Adrenal gland (tissue), 12 donors: Measurements from ENCODE around the gene DCAF7. TPM values are rescaled to one million over a fixed set of nuclear protein-coding genes. Genes with fewer than 3 reads are reported as not detected.
A peak's percentile ranks its signal among the peaks of the same experiment; 100 is the strongest.

Source experiments
- DNase-seq, 7 donors: peaks; one replicate each; pipeline ENCODE4 v3.0.0-alpha.2; 2019 to 2020
- H3K27ac ChIP-seq, 5 donors: fragments of 200-600 bp; sonication (generic) in 4 of 5; 1 replicate in 3 of 5; 2 replicates in 2 of 5; pipeline versions ENCODE4 v1.5.1 to v1.8.0; 2016 to 2020; ENCODE audit warnings: mild to moderate bottlenecking in 1 of 5
- H3K27me3 ChIP-seq: fragments of 200-600 bp; 2 replicates; pipeline ENCODE4 v1.8.0; 2021
- H3K36me3 ChIP-seq, 2 donors: fragments of 200-600 bp; replicated peaks in 1 of 2; 1 replicate in 1 of 2; 2 replicates in 1 of 2; pipeline versions ENCODE4 v1.5.1 to v1.8.0; 2018 to 2022
- H3K4me1 ChIP-seq, 2 donors: fragments of 200-600 bp; replicated peaks in 1 of 2; 1 replicate in 1 of 2; 2 replicates in 1 of 2; pipeline versions ENCODE4 v1.5.1 to v1.8.0; 2018 to 2021
- H3K4me3 ChIP-seq, 4 donors: fragments of 200-600 bp; sonication (generic) in 3 of 4; one replicate each; pipeline ENCODE4 v1.5.1; 2016 to 2018
- H3K9me3 ChIP-seq, 3 donors: fragments of 200-600 bp; sonication (generic) in 1 of 3; replicated peaks in 1 of 3; 1 replicate in 2 of 3; 2 replicates in 1 of 3; pipeline versions ENCODE4 v1.5.1 to v1.8.0; 2016 to 2021
- POLR2A ChIP-seq, 2 donors: fragments of 450-650 bp; IDR thresholded peaks; one replicate each; pipeline ENCODE4 v1.6.1; 2017; ENCODE audit warnings: antibody characterized with exemption in 2 of 2, mild to moderate bottlenecking in 2 of 2, moderate library complexity in 1 of 2
- WGBS, 4 donors: extraction: QIAGEN DNeasy Blood & Tissue Kit in 2 of 4; methylation state at CpG; one replicate each; pipeline versions ENCODE4 v1.1.5 to v1.1.7; 2013 to 2017; 5-methylcytosine and 5-hydroxymethylcytosine counted together
- intact Hi-C, 2 donors: fragments of 100-400 bp; cut with DNase I; formaldehyde crosslinking; loops; one replicate each; pipeline versions ENCODE4 v1.14.1 to v1.15.0; 2022 to 2023
- polyA plus RNA-seq, 3 donors: library from polyadenylated mRNA; stranded (reverse); fragments of 200-250 nt in 2 of 3; fragments of 350-450 nt in 1 of 3; fragmentation: Illumina TruSeq in 1 of 3; extraction: RNeasy Lipid Tissue Mini Kit (QIAGEN cat#74804) in 1 of 3; gene quantifications; one replicate each; pipeline ENCODE4 v1.2.3, GENCODE V29; 2013 to 2014
- total RNA-seq, 9 donors: library from RNA; depleted of rRNA in 4 of 9; stranded (reverse); fragments of >200 nt in 4 of 9; fragments of 120-200 nt in 1 of 9; fragmentation: NEBNext Ultra II Directional in 1 of 9; extraction: Animal tissue kit (Norgen Biotek cat#: 25700) in 1 of 9; gene quantifications; one replicate each; pipeline versions ENCODE4 v1.1.0 to v1.2.4, GENCODE V29; 2013 to 2023
- TF ChIP-seq, protein P1 (sequence below), 6 experiments: fragments of 450-650 bp in 4 of 6; fragments of 200-600 bp in 2 of 6; sonication (generic) in 1 of 6; IDR thresholded peaks; 1 replicate in 5 of 6; 2 replicates in 1 of 6; pipeline versions ENCODE4 v1.5.1 to v1.8.0; 2016 to 2021; ENCODE audit warnings: antibody characterized with exemption in 6 of 6, mild to moderate bottlenecking in 2 of 6, moderate library complexity in 1 of 6
- donor health status: healthy with polysubstance abuse.
- donor health status: Bipolar disorder and iron deficiency.
- donor health status: DM: yes; HTN: yes; CAD: no.
- donor health status: DM: no; HTN: no; CAD: no.
- donor health status: DM: no; HTN: no; CAD: no.
- donor health status: DM: yes; HTN: yes; CAD: no.

DCAF7 gene
- total and polyA plus RNA-seq, 12 donors: 12.2 to 69.8 (median 48.2) TPM

DNA sequence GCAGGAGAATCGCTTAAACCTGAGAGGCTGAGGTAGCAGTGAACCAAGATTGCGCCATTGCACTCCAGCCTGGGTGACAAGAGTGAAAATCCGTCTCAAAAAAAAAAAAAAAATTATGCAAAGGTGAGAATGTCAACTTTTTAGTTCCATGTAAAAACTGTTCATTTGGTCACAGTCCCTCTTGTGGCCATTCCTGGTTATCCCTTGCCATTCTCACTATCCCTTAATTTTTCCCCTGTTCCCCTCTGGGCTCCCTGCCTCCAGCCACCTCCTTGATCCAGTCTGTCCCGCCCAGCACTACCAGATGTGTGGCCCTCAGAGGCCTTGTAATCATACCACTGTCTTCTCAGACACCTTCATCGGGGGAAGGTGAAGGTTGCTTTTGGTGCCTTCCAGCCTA lies 23.4 kb downstream of the DCAF7 start:
- H3K4me1 ChIP-seq: no peaks in the 10 kb centered on the region
- no peak overlapping the region for H3K27ac ChIP-seq
- TF ChIP-seq, protein P1, sequence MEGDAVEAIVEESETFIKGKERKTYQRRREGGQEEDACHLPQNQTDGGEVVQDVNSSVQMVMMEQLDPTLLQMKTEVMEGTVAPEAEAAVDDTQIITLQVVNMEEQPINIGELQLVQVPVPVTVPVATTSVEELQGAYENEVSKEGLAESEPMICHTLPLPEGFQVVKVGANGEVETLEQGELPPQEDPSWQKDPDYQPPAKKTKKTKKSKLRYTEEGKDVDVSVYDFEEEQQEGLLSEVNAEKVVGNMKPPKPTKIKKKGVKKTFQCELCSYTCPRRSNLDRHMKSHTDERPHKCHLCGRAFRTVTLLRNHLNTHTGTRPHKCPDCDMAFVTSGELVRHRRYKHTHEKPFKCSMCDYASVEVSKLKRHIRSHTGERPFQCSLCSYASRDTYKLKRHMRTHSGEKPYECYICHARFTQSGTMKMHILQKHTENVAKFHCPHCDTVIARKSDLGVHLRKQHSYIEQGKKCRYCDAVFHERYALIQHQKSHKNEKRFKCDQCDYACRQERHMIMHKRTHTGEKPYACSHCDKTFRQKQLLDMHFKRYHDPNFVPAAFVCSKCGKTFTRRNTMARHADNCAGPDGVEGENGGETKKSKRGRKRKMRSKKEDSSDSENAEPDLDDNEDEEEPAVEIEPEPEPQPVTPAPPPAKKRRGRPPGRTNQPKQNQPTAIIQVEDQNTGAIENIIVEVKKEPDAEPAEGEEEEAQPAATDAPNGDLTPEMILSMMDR (IDR thresholded peaks at IDR 0.05): peak in 3 of 6 experiments; percentile 6 to 32 (median 21)
- no peak for TF ChIP-seq POLR2A (IDR thresholded peaks at IDR 0.05)
- intact Hi-C loops: no loop called here
- DNase-seq: no peak
- no peak overlapping the region for H3K4me3 ChIP-seq
- WGBS, 4 donors: 84 to 88% (median 85%) methylated on average over 5 of the region's 5 CpGs
- no peaks in the 10 kb centered on the region for H3K27me3 ChIP-seq
- no peaks in the 10 kb centered on the region for H3K9me3 ChIP-seq
- no peaks in the 10 kb centered on the region for H3K36me3 ChIP-seq

DNA sequence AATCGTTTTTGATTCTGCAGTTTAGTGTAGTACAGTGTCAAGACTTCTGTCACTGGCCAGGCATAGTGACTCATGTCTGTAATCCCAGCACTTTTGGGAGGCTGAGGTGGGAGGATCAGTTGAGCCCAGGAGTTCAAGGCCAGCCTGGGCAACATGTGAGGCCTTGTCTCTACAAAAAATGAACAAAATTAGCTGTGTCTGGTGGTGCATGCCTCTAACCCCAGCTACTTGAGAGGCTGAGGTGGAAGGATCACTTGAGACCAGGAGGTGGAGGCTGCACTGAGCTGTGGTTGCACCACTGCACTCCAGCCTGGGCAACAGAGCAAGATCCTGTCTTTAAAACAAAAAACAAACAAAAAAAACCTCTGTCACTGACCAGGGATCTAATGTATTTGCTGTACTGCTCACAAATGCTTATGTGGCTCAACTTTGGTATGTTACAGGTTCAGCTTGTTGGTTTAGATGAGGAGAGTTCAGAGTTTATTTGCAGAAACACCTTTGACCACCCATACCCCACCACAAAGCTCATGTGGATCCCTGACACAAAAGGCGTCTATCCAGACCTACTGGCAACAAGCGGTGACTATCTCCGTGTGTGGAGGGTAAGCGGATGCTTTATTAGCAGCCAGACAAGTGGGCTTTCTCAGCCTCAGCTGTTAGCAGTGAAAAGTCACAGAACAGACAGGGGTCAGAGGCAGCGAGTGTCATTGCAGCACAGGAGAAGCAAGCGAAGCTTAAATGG lies 27.9 kb downstream of the DCAF7 start:
- no peaks in the 10 kb centered on the region for H3K9me3 ChIP-seq
- intact Hi-C loops: no loop called here
- DNase-seq: no peak
- no peaks in the 10 kb centered on the region for H3K4me1 ChIP-seq
- no peak overlapping the region for H3K4me3 ChIP-seq
- TF ChIP-seq, protein P1 (IDR thresholded peaks at IDR 0.05): no peak
- no peaks in the 10 kb centered on the region for H3K27me3 ChIP-seq
- peaks cover 0 to 28% of the 10 kb centered on the region in 2 donors for H3K36me3 ChIP-seq
- no peak overlapping the region for H3K27ac ChIP-seq
- WGBS, 4 donors: 81 to 86% (median 83%) methylated on average over 7 of the region's 7 CpGs

DNA sequence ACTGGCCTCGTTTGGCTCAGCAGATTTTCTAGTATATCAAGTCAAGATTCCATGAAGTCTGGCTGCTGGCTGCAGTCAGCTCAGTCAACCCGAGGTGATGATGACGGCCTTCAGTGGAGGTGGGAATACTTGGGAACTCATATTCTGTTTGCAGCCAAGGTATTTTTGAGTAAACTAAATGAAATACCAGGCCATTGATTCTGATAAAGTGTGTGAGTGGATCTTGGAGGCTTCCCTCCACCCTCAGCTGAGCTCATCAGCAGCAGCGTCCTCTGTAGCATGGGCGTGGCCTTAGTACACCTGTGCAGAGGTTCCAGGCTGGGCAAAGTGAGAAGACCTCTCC lies 28.5 kb downstream of the DCAF7 start:
- TF ChIP-seq, protein P1 (IDR thresholded peaks at IDR 0.05): no peak
- TF ChIP-seq POLR2A (IDR thresholded peaks at IDR 0.05): no peak
- no peak overlapping the region for H3K4me3 ChIP-seq
- peaks cover 0 to 33% of the 10 kb centered on the region in 2 donors for H3K36me3 ChIP-seq
- DNase-seq: no peak
- H3K4me1 ChIP-seq: no peaks in the 10 kb centered on the region
- H3K27ac ChIP-seq: no peak overlapping the region
- intact Hi-C loops: no loop called here
- no peaks in the 10 kb centered on the region for H3K9me3 ChIP-seq
- no peaks in the 10 kb centered on the region for H3K27me3 ChIP-seq
- WGBS, 4 donors: 78 to 97% (median 87%) methylated on average over 5 of the region's 5 CpGs

- no peaks in the 10 kb centered on the region for H3K27me3 ChIP-seq
- DNase-seq: no peak
- H3K4me1 ChIP-seq: no peaks in the 10 kb centered on the region
- H3K27ac ChIP-seq: no peak overlapping the region
- intact Hi-C loops: no loop called here
- TF ChIP-seq POLR2A (IDR thresholded peaks at IDR 0.05): no peak
- no peaks in the 10 kb centered on the region for H3K9me3 ChIP-seq
- H3K4me3 ChIP-seq: no peak overlapping the region
- 75 to 90% (median 79%) methylated on average over 11 of the region's 11 CpGs for WGBS, 4 donors
- peaks cover 0 to 42% of the 10 kb centered on the region in 2 donors for H3K36me3 ChIP-seq
Observed at GRCh38 chr17:63579633-63580032, 29.4 kb downstream of the DCAF7 start.

- no peak for TF ChIP-seq POLR2A (IDR thresholded peaks at IDR 0.05)
- TF ChIP-seq, protein P1 (IDR thresholded peaks at IDR 0.05): no peak
- DNase-seq: no peak
- peaks cover 0 to 89% of the 10 kb centered on the region in 2 donors for H3K36me3 ChIP-seq
- H3K27ac ChIP-seq: no peak overlapping the region
- H3K27me3 ChIP-seq: no peaks in the 10 kb centered on the region
- no peaks in the 10 kb centered on the region for H3K9me3 ChIP-seq
- intact Hi-C loops: no loop called here
- 92 to 95% (median 94%) methylated on average over 5 of the region's 5 CpGs for WGBS, 4 donors
- no peaks in the 10 kb centered on the region for H3K4me1 ChIP-seq
- H3K4me3 ChIP-seq: no peak overlapping the region
Observed at GRCh38 chr17:63587770-63588169, 37.5 kb downstream of the DCAF7 start.
